WTC11 (cell line): ENCODE results near the gene ANO4. TPM values are rescaled to one million over a fixed set of nuclear protein-coding genes. Genes with fewer than 3 reads are reported as not detected.

Experiments used
- ARID4B ChIP-seq: sonication (generic); formaldehyde crosslinking; IDR thresholded peaks from 2 replicates; pipeline ENCODE4 v1.8.0; 2023; ENCODE audit warnings: missing genetic modification reagents, mild to moderate bottlenecking, borderline replicate concordance
- ATF1 ChIP-seq: sonication (generic); formaldehyde crosslinking; IDR thresholded peaks from 2 replicates; pipeline ENCODE4 v1.8.1; 2023; ENCODE audit warnings: mild to moderate bottlenecking, moderate library complexity, missing genetic modification reagents
- ATF3 ChIP-seq: sonication (generic); formaldehyde crosslinking; conservative IDR thresholded peaks from 2 replicates; pipeline ENCODE4 v1.8.1; 2022; ENCODE audit warnings: mild to moderate bottlenecking, missing genetic modification reagents
- CTCF ChIP-seq: fragments of 200-600 bp; IDR thresholded peaks from 2 replicates; pipeline ENCODE4 v1.8.0; 2022; ENCODE audit warnings: antibody characterized with exemption
- ERG ChIP-seq: fragments of 250-450 bp; sonication (Bioruptor Pico); IDR thresholded peaks from 2 replicates; pipeline ENCODE4 v1.8.0; 2021; ENCODE audit warnings: mild to moderate bottlenecking
- FOXP4 ChIP-seq: sonication (generic); formaldehyde crosslinking; IDR thresholded peaks from 2 replicates; pipeline ENCODE4 v1.8.0; 2022; ENCODE audit warnings: mild to moderate bottlenecking, missing genetic modification reagents
- KAT7 ChIP-seq: sonication (generic); formaldehyde crosslinking; IDR thresholded peaks from 2 replicates; pipeline ENCODE4 v1.8.1; 2023; ENCODE audit warnings: missing genetic modification reagents, mild to moderate bottlenecking, borderline replicate concordance
- NR3C1 ChIP-seq: sonication (generic); formaldehyde crosslinking; conservative IDR thresholded peaks from 2 replicates; pipeline ENCODE4 v1.8.1; 2023; ENCODE audit warnings: low read depth, mild to moderate bottlenecking, missing genetic modification reagents
- SMAD3 ChIP-seq: sonication (generic); formaldehyde crosslinking; IDR thresholded peaks from 2 replicates; pipeline ENCODE4 v1.8.0; 2022; ENCODE audit warnings: missing genetic modification reagents, mild to moderate bottlenecking, borderline replicate concordance
- STAT6 ChIP-seq: sonication (generic); formaldehyde crosslinking; conservative IDR thresholded peaks from 2 replicates; pipeline ENCODE4 v1.8.1; 2023; ENCODE audit warnings: mild to moderate bottlenecking, low read depth, missing genetic modification reagents, moderate library complexity
- USF2 ChIP-seq: sonication (generic); formaldehyde crosslinking; IDR thresholded peaks from 2 replicates; pipeline ENCODE4 v1.8.1; 2023; ENCODE audit warnings: mild to moderate bottlenecking, missing genetic modification reagents, moderate library complexity
- ZNF138 ChIP-seq: sonication (generic); formaldehyde crosslinking; conservative IDR thresholded peaks from 2 replicates; pipeline ENCODE4 v1.8.1; 2022; ENCODE audit warnings: mild to moderate bottlenecking, moderate library complexity, missing genetic modification reagents
- ZNF232 ChIP-seq: sonication (generic); formaldehyde crosslinking; IDR thresholded peaks from 2 replicates; pipeline ENCODE4 v1.8.0; 2022; ENCODE audit warnings: mild to moderate bottlenecking, missing genetic modification reagents
- ZNF396 ChIP-seq: fragments of 250-450 bp; sonication (Bioruptor Pico); IDR thresholded peaks from 2 replicates; pipeline ENCODE4 v1.8.0; 2021; ENCODE audit warnings: mild to moderate bottlenecking, moderate library complexity, borderline replicate concordance
- ZNF671 ChIP-seq: fragments of 250-450 bp; sonication (Bioruptor Pico); IDR thresholded peaks from 2 replicates; pipeline ENCODE4 v1.8.0; 2021; ENCODE audit warnings: mild to moderate bottlenecking
- total RNA-seq: library from RNA; stranded (reverse); gene quantifications from 3 replicates; pipeline ENCODE4 v1.2.3, GENCODE V29; 2021

The ANO4 gene
- total RNA-seq, 1 experiment from 2014 or later: 2.6 TPM

GRCh38 chr12:100826323-100826722 is 31.7 kb downstream of the ANO4 start (continued):
- TF ChIP-seq CTCF (no peak), USF2 (CRISPR knock-in tag) (no peak), ERG (CRISPR knock-in tag) (no peak), SMAD3 (CRISPR knock-in tag) (peak; percentile 66; the same call in 1 of the 2 replicates), ZNF232 (CRISPR knock-in tag) (peak; percentile 85; the same call in 1 of the 2 replicates), ATF3 (no peak), ZNF671 (CRISPR knock-in tag) (no peak), FOXP4 (CRISPR knock-in tag) (peak; percentile 87), ZNF138 (CRISPR knock-in tag) (no peak), ATF1 (CRISPR knock-in tag) (no peak), ZNF396 (no peak), KAT7 (CRISPR knock-in tag) (no peak), ARID4B (CRISPR knock-in tag) (peak; percentile 56; the same call in 1 of the 2 replicates), STAT6 (CRISPR knock-in tag) (no peak), NR3C1 (CRISPR knock-in tag) (no peak)
